Measurements from ENCODE around the gene STRAP. TPM values are rescaled to one million over a fixed set of nuclear protein-coding genes. Genes with fewer than 3 reads are reported as not detected.
A peak's percentile ranks its signal among the peaks of the same experiment; 100 is the strongest.

STRAP gene
- total and polyA plus RNA-seq, 4 experiments from 2014 or later, result 46.1 to 159 (median 80.7) TPM

DNA sequence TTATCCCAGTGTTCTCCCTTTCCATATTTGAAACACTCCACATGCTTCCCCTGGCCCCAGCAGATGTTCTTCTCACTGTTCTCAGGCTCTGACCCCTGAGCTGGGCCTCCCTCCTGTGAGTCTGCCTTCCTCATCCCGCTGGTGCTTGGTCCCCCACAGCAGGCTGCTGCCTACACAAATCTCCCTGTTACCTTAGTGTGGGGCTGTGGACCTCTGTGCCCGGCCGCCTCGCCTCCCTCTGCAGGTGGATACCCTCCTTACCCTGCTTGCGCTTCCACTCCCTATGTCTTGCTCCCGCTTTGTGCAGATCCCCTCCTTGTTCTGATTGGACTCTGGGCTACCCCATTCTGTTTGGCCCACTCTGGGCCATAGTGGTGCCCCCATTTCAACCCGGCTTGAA is 35.9 kb downstream of the STRAP start:
- no peak overlapping the region for H3K4me3 Mint-ChIP-seq
- intact Hi-C loops (cut with micrococcal nuclease), result no loop called here
- H3K9me3 Mint-ChIP-seq, result no peaks in the 10 kb centered on the region
- Histone ChIP-seq H3K9me3 (ENCODE audit: control insufficient read depth in 1 of 2, low read length in 2 of 2) (no peaks in the 10 kb centered on the region), H3K36me3 (ENCODE audit: insufficient read depth, low read length) (no peaks in the 10 kb centered on the region), H3K4me3 (ENCODE audit: low read length in 2 of 2) (no peak overlapping the region), H3K4me1 (ENCODE audit: insufficient read depth, low read length) (no peaks in the 10 kb centered on the region), H3K27me3 (ENCODE audit: insufficient read depth, low read length) (no peaks in the 10 kb centered on the region), H3K27ac (ENCODE audit: low read depth, low read length) (no peak overlapping the region)
- H3K36me3 Mint-ChIP-seq, result peaks cover 3 to 4% of the 10 kb centered on the region in 2 donors
- DNase-seq, result no peak
- POLR2A ChIA-PET (ENCODE audit: partially characterized antibody), result no interaction called here
- H3K27me3 Mint-ChIP-seq, result no peaks in the 10 kb centered on the region
- CTCF ChIA-PET (ENCODE audit: partially characterized antibody), result interaction anchor here (0.6 kb wide), 1 partner anchor 1546 kb away, joined by 3 read pairs; no protein-coding TSS in a partner anchor
- H3K4me1 Mint-ChIP-seq, result peaks cover 0 to 19% (median 8%) of the 10 kb centered on the region in 4 donors
- peak overlapping the region in 1 of 7 donors; percentile 63 for H3K27ac Mint-ChIP-seq

DNA sequence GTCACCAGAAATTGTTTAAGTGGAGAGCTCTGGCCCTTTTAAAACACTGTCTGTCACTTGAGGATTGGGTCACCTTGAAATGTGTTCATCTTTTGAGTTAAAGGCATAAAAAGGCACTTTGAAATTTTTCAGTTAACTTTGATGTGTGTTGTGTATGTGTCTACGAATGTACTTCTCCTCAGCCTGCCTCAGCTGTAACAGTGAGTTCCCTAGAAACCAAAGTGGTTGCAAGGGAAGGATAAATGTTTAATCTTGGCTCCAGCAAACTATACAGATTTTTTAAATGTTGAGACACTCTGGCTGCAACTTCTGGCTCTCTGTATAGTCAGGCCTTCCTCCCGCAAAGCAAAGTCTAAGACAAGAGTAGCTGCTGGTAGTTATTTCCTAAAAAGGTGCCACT is 37.2 kb downstream of the STRAP start:
- POLR2A ChIA-PET (ENCODE audit: partially characterized antibody), result no interaction called here
- Histone ChIP-seq H3K9me3 (ENCODE audit: control insufficient read depth in 1 of 2, low read length in 2 of 2) (no peaks in the 10 kb centered on the region), H3K36me3 (ENCODE audit: insufficient read depth, low read length) (no peaks in the 10 kb centered on the region), H3K4me3 (ENCODE audit: low read length in 2 of 2) (no peak overlapping the region), H3K4me1 (ENCODE audit: insufficient read depth, low read length) (no peaks in the 10 kb centered on the region), H3K27ac (ENCODE audit: low read depth, low read length) (no peak overlapping the region), H3K27me3 (ENCODE audit: insufficient read depth, low read length) (no peaks in the 10 kb centered on the region)
- H3K4me3 Mint-ChIP-seq, result no peak overlapping the region
- H3K36me3 Mint-ChIP-seq, result peaks cover 3 to 4% of the 10 kb centered on the region in 2 donors
- peaks cover 0 to 3% (median 0%) of the 10 kb centered on the region in 8 donors for H3K9me3 Mint-ChIP-seq
- DNase-seq, result no peak
- CTCF ChIA-PET (ENCODE audit: partially characterized antibody), result interaction anchor here (1.6 kb wide), 1 partner anchor 20 kb away, joined by 6 read pairs; no protein-coding TSS in a partner anchor
- intact Hi-C loops (cut with micrococcal nuclease), result no loop called here
- H3K27me3 Mint-ChIP-seq, result no peaks in the 10 kb centered on the region
- H3K4me1 Mint-ChIP-seq, result peaks cover 0 to 19% (median 8%) of the 10 kb centered on the region in 4 donors
- peak overlapping the region in 1 of 7 donors; percentile 19 for H3K27ac Mint-ChIP-seq

DNA sequence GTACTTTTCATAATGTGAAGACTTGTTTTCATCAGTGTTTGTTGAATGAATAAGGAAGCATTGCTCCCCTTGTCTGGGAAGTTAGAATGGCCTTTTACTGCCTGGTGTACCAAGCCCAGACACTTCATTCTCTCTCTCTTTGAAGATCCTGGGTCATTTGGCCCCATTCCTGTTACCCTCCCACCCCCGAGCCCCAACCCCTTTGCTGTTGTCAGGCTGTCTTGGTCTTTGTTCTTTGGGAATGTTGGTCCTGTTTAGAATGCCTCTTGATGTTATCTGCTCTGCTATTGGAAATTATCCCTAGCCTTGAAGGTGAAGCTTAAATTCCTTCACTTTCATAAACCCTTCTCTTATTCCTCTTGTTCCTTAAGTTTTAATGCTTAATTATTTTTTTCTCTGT is 42.8 kb downstream of the STRAP start:
- Histone ChIP-seq H3K36me3 (ENCODE audit: insufficient read depth, low read length) (no peaks in the 10 kb centered on the region), H3K27ac (ENCODE audit: low read depth, low read length) (no peak overlapping the region), H3K4me1 (ENCODE audit: insufficient read depth, low read length) (no peaks in the 10 kb centered on the region), H3K27me3 (ENCODE audit: insufficient read depth, low read length) (no peaks in the 10 kb centered on the region), H3K9me3 (ENCODE audit: control insufficient read depth in 1 of 2, low read length in 2 of 2) (no peaks in the 10 kb centered on the region), H3K4me3 (ENCODE audit: low read length in 2 of 2) (no peak overlapping the region)
- intact Hi-C loops (cut with micrococcal nuclease), result no loop called here
- ChIA-PET POLR2A (ENCODE audit: partially characterized antibody) (no interaction called here), CTCF (ENCODE audit: partially characterized antibody) (no interaction called here)
- Mint-ChIP-seq H3K4me1 (peaks cover 0 to 9% (median 4%) of the 10 kb centered on the region in 4 donors), H3K27ac (no peak overlapping the region), H3K4me3 (no peak overlapping the region), H3K36me3 (peaks cover under 1 to 3% of the 10 kb centered on the region in 2 donors), H3K27me3 (no peaks in the 10 kb centered on the region), H3K9me3 (peaks cover 0 to 3% (median 0%) of the 10 kb centered on the region in 8 donors)
- DNase-seq, result no peak

DNA sequence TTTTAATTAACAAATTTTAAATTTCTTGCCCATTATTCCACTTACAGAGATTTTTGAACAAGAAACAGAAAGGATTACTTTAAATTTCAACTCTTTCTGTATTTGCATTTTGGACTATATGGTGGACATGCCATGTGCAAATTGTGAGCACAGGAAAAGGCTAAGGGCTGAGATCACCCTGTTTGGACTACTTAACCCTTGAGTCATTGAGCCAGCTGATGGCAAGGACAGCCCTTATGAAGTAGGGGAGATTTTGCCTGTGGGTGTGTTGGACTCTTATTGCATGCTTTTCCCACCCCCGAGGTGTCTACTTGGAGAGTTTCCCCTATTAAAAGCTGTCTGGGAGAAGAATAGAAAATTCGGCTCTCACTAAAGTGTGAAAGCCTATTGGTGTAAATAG is 46.2 kb downstream of the STRAP start:
- Histone ChIP-seq H3K4me3 (ENCODE audit: low read length in 2 of 2) (no peak overlapping the region), H3K9me3 (ENCODE audit: control insufficient read depth in 1 of 2, low read length in 2 of 2) (no peaks in the 10 kb centered on the region), H3K36me3 (ENCODE audit: insufficient read depth, low read length) (no peaks in the 10 kb centered on the region), H3K27ac (ENCODE audit: low read depth, low read length) (no peak overlapping the region), H3K4me1 (ENCODE audit: insufficient read depth, low read length) (no peaks in the 10 kb centered on the region), H3K27me3 (ENCODE audit: insufficient read depth, low read length) (no peaks in the 10 kb centered on the region)
- no peaks in the 10 kb centered on the region for H3K27me3 Mint-ChIP-seq
- H3K4me3 Mint-ChIP-seq, result no peak overlapping the region
- intact Hi-C loops (cut with micrococcal nuclease), result no loop called here
- peaks cover 0 to 10% (median 2%) of the 10 kb centered on the region in 4 donors for H3K4me1 Mint-ChIP-seq
- H3K9me3 Mint-ChIP-seq, result peaks cover 0 to 6% (median under 1%) of the 10 kb centered on the region in 8 donors
- ChIA-PET POLR2A (ENCODE audit: partially characterized antibody) (no interaction called here), CTCF (ENCODE audit: partially characterized antibody) (no interaction called here)
- H3K27ac Mint-ChIP-seq, result no peak overlapping the region
- H3K36me3 Mint-ChIP-seq, result peaks cover 2 to 6% of the 10 kb centered on the region in 2 donors
- DNase-seq, result no peak

DNA sequence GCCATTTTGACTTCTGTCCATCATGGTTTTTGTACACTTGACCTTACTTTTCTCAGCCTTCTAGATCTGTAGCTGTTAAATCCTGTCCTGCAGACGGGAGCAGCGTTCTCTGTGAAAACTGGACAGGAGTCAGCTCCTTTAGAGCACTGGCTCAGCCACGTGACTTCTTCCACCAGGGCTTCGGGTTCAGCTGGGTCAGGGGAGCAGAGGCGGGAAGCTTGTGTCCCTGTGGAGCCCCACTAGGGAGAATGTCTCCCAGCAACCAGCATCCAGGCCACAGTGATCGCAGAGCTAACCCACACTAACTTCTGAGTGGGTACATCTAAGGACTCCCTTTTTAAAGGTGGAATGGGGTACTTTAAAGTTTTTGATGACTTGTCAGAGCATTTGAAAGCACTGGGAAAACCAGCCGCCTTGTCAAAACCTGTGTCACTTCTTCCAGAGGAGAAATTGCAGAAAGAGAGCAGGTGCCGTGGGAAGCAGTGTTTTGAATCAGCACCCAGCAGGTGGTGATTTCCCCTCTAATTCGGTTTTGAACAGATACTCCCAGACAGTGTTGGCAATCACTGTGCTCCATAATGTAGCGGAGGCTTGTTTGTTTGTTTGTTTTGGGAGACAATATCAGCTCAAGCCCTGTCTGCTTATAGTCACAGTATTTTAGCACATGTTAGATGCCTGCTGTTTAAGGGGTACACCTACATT is 46.8 kb downstream of the STRAP start:
- no peaks in the 10 kb centered on the region for H3K4me1 ChIP-seq (ENCODE audit: insufficient read depth, low read length)
- H3K27ac Mint-ChIP-seq, result peak overlapping the region in 1 of 7 donors; percentile 18
- peaks cover 0 to 9% (median 0%) of the 10 kb centered on the region in 8 donors for H3K9me3 Mint-ChIP-seq
- peaks cover 0 to 8% (median 2%) of the 10 kb centered on the region in 4 donors for H3K4me1 Mint-ChIP-seq
- peaks cover 2 to 10% of the 10 kb centered on the region in 2 donors for H3K36me3 Mint-ChIP-seq
- CTCF ChIA-PET (ENCODE audit: partially characterized antibody), result interaction anchor here (1.6 kb wide), 1 partner anchor 30 kb away, joined by 6 read pairs; no protein-coding TSS in a partner anchor
- H3K27ac ChIP-seq (ENCODE audit: low read depth, low read length), result no peak overlapping the region
- no peak overlapping the region for H3K4me3 ChIP-seq (ENCODE audit: low read length in 2 of 2)
- no peaks in the 10 kb centered on the region for H3K27me3 Mint-ChIP-seq
- H3K4me3 Mint-ChIP-seq, result no peak overlapping the region
- intact Hi-C loops (cut with micrococcal nuclease), result no loop called here
- no peak for DNase-seq
- POLR2A ChIA-PET (ENCODE audit: partially characterized antibody), result no interaction called here
- H3K36me3 ChIP-seq (ENCODE audit: insufficient read depth, low read length), result no peaks in the 10 kb centered on the region
- no peaks in the 10 kb centered on the region for H3K27me3 ChIP-seq (ENCODE audit: insufficient read depth, low read length)
- H3K9me3 ChIP-seq (ENCODE audit: control insufficient read depth in 1 of 2, low read length in 2 of 2), result no peaks in the 10 kb centered on the region

DNA sequence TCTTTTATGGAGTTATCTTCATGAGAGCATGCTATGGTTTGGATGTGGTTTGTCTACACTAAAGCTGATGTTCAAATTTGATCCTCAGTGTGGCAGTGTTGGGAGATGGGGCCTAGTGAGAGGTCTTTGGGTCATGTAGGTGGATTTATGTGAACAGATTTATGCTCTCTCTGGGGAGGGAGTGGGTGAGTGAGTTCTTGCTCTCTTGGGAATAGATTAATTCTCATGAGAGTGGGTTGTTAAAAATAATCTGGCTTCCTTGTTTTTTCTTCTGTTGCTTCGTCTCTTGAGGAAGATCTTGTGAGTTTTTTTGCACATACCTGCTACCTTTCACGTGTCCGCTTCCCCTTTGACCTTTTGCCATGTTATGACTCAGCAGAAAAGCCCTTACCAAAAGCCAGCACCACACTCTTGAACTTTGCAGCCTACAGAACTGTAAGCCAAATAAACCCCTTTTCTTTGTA is 49.4 kb downstream of the STRAP start:
- Mint-ChIP-seq H3K36me3 (peaks cover 2 to 18% of the 10 kb centered on the region in 2 donors), H3K4me1 (peaks cover 0 to 6% (median 3%) of the 10 kb centered on the region in 4 donors), H3K9me3 (peaks cover 0 to 9% (median under 1%) of the 10 kb centered on the region in 8 donors), H3K27me3 (no peaks in the 10 kb centered on the region), H3K27ac (peak overlapping the region in 1 of 7 donors; percentile 7), H3K4me3 (no peak overlapping the region)
- intact Hi-C loops (cut with micrococcal nuclease), result no loop called here
- Histone ChIP-seq H3K27ac (ENCODE audit: low read depth, low read length) (no peak overlapping the region), H3K36me3 (ENCODE audit: insufficient read depth, low read length) (no peaks in the 10 kb centered on the region), H3K4me1 (ENCODE audit: insufficient read depth, low read length) (no peaks in the 10 kb centered on the region), H3K9me3 (ENCODE audit: control insufficient read depth in 1 of 2, low read length in 2 of 2) (no peaks in the 10 kb centered on the region), H3K27me3 (ENCODE audit: insufficient read depth, low read length) (no peaks in the 10 kb centered on the region), H3K4me3 (ENCODE audit: low read length in 2 of 2) (no peak overlapping the region)
- no peak for DNase-seq
- POLR2A ChIA-PET (ENCODE audit: partially characterized antibody), result no interaction called here
- CTCF ChIA-PET (ENCODE audit: partially characterized antibody), result no interaction called here

DNA sequence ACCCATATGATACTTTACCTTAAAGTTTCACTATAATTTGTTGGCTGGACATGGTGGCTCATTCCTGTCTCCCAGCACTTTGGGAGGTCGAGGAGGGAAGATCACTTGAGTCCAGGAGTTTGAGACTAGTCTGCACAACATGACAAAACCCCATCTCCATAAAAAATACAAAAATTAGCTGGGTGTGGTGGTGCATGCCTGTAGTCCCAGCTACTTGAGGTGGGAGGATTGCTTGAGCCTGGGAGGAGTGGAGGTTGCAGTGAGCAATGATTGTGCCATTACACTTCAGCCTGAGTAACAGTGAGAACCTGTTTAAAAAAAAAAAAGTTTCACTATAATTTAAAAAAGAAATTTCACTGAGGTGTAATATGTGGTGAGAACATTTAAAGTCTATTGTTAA is 50.1 kb downstream of the STRAP start:
- Histone ChIP-seq H3K36me3 (ENCODE audit: insufficient read depth, low read length) (no peaks in the 10 kb centered on the region), H3K9me3 (ENCODE audit: control insufficient read depth in 1 of 2, low read length in 2 of 2) (no peaks in the 10 kb centered on the region), H3K27ac (ENCODE audit: low read depth, low read length) (no peak overlapping the region), H3K4me3 (ENCODE audit: low read length in 2 of 2) (no peak overlapping the region), H3K4me1 (ENCODE audit: insufficient read depth, low read length) (no peaks in the 10 kb centered on the region), H3K27me3 (ENCODE audit: insufficient read depth, low read length) (no peaks in the 10 kb centered on the region)
- CTCF ChIA-PET (ENCODE audit: partially characterized antibody), result no interaction called here
- Mint-ChIP-seq H3K4me3 (no peak overlapping the region), H3K4me1 (peaks cover 0 to 7% (median 5%) of the 10 kb centered on the region in 4 donors), H3K27me3 (no peaks in the 10 kb centered on the region), H3K9me3 (peaks cover 0 to 9% (median 1%) of the 10 kb centered on the region in 8 donors), H3K36me3 (peaks cover 2 to 23% of the 10 kb centered on the region in 2 donors), H3K27ac (no peak overlapping the region)
- no peak for DNase-seq
- intact Hi-C loops (cut with micrococcal nuclease), result no loop called here
- POLR2A ChIA-PET (ENCODE audit: partially characterized antibody), result no interaction called here
